DOHH2 (cell line): ENCODE results near the gene ZNF654.

Experiments
- CTCF ChIP-seq: fragments of 200-600 bp; sonication (generic); IDR thresholded peaks from one replicate; pipeline ENCODE4 v1.5.1; 2014; ENCODE audit warnings: antibody characterized with exemption, mild to moderate bottlenecking, low read depth, low read length; ENCODE audit not compliant: poor library complexity, severe bottlenecking
- EZH2phosphoT487 ChIP-seq: fragments of 200-600 bp; sonication (generic); IDR thresholded peaks from 2 replicates; pipeline ENCODE4 v1.6.1; 2017; ENCODE audit warnings: borderline replicate concordance, mild to moderate bottlenecking, antibody characterized with exemption, low read length, moderate library complexity, mixed read lengths

GRCh38 chr3:88105325-88105724 is 46.3 kb downstream of the ZNF654 start:
- TF ChIP-seq CTCF (no peak), EZH2phosphoT487 (no peak)
